Keratinocyte (primary cell): Measurements from ENCODE around the gene BHMT2. TPM values are rescaled to one million over a fixed set of nuclear protein-coding genes. Genes with fewer than 3 reads are reported as not detected.

Experiments used
- DNase-seq: peaks from one replicate; pipeline ENCODE4 v3.0.0-alpha.2; 2011; ENCODE audit warnings: low read depth, missing footprints, low spot score
- FAIRE-seq: peaks from 2 replicates; lab custom pipeline; 2011; peaks lifted over from hg19 to GRCh38; lab: Jason Lieb, UNC
- H2AFZ ChIP-seq: 2 replicates; pipeline ENCODE4 v1.6.0; 2012; ENCODE audit warnings: low read length, control low read depth, inconsistent platforms; ENCODE audit not compliant: control insufficient read depth
- H3K27ac ChIP-seq: 2 replicates; pipeline ENCODE4 v1.5.1; 2011; ENCODE audit warnings: low read length; ENCODE audit not compliant: control insufficient read depth, insufficient read depth
- H3K27me3 ChIP-seq: 3 replicates; pipeline ENCODE4 v1.6.0; 2011; ENCODE audit warnings: low read length; ENCODE audit not compliant: control insufficient read depth, insufficient read depth; ENCODE audit errors: extremely low read depth
- H3K36me3 ChIP-seq, 2 experiments: 2 replicates in 1 of 2; 3 replicates in 1 of 2; pipeline ENCODE4 v1.5.1; 2011; ENCODE audit warnings: low read length in 2 of 2, mild to moderate bottlenecking in 1 of 2; ENCODE audit not compliant: control insufficient read depth in 2 of 2, insufficient read depth in 2 of 2; ENCODE audit errors: extremely low read depth in 1 of 2
- H3K4me1 ChIP-seq: 3 replicates; pipeline ENCODE4 v1.5.1; 2011; ENCODE audit warnings: low read length; ENCODE audit not compliant: control insufficient read depth, insufficient read depth; ENCODE audit errors: extremely low read depth
- H3K4me2 ChIP-seq: 3 replicates; pipeline ENCODE4 v1.6.0; 2011; ENCODE audit warnings: low read depth, low read length; ENCODE audit not compliant: control insufficient read depth, insufficient read depth; ENCODE audit errors: extremely low read depth
- H3K4me3 ChIP-seq, 3 experiments: fragments of 200-600 bp in 1 of 3; sonication (generic) in 1 of 3; 2 replicates in 2 of 3; 3 replicates in 1 of 3; pipeline ENCODE4 v1.5.1; 2011 to 2016; ENCODE audit warnings: low read length in 3 of 3, mild to moderate bottlenecking in 3 of 3, control low read depth in 2 of 3, inconsistent platforms in 1 of 3, low read depth in 1 of 3, mixed read lengths in 1 of 3, mixed run types in 1 of 3, moderate library complexity in 1 of 3; ENCODE audit not compliant: control insufficient read depth in 2 of 3, insufficient read depth in 2 of 3; ENCODE audit errors: extremely low read depth in 1 of 3
- H3K79me2 ChIP-seq: 2 replicates; pipeline ENCODE4 v1.6.0; 2012; ENCODE audit warnings: low read length; ENCODE audit not compliant: control insufficient read depth, insufficient read depth
- H3K9ac ChIP-seq: 3 replicates; pipeline ENCODE4 v1.6.0; 2011; ENCODE audit warnings: low read length; ENCODE audit not compliant: control insufficient read depth, insufficient read depth; ENCODE audit errors: extremely low read depth
- H3K9me1 ChIP-seq: 3 replicates; pipeline ENCODE4 v1.6.0; 2011; ENCODE audit warnings: low read length; ENCODE audit not compliant: control insufficient read depth, insufficient read depth; ENCODE audit errors: extremely low read depth
- H3K9me3 ChIP-seq: 2 replicates; pipeline ENCODE4 v1.5.1; 2012; ENCODE audit warnings: low read depth, low read length; ENCODE audit not compliant: control insufficient read depth
- H4K20me1 ChIP-seq: 3 replicates; pipeline ENCODE4 v1.6.0; 2011; ENCODE audit warnings: low read length; ENCODE audit not compliant: control insufficient read depth, insufficient read depth; ENCODE audit errors: extremely low read depth
- EZH2 ChIP-seq: IDR thresholded peaks from one replicate; pipeline ENCODE4 v1.6.1; 2012; ENCODE audit warnings: inconsistent platforms, mild to moderate bottlenecking, low read length, moderate library complexity
- dilution Hi-C: fragments of 300-500 bp; cut with MboI; formaldehyde crosslinking; loops from one replicate; pipeline ENCODE4 v1.7.0; 2020; ENCODE audit warnings: low sequenced_read_pairs; ENCODE audit not compliant: extremely low pct_ligation_motif_present
- polyA minus RNA-seq, 3 experiments: library from RNA; depleted of rRNA, polyadenylated mRNA; stranded (reverse); fragments of >200 nt; gene quantifications; 1 replicate in 1 of 3; 2 replicates in 1 of 3; 3 replicates in 1 of 3; pipeline ENCODE4 v1.2.3, GENCODE V29; 2011
- polyA plus RNA-seq, 5 experiments: library from polyadenylated mRNA; depleted of rRNA in 3 of 5; stranded (reverse) in 3 of 5; stranded (forward) in 1 of 5; unstranded in 1 of 5; fragments of >200 nt; gene quantifications; 1 replicate in 1 of 5; 2 replicates in 3 of 5; 3 replicates in 1 of 5; pipeline versions ENCODE4 v1.2.1 to v1.2.3, GENCODE V29; 2011 to 2012; ENCODE audit warnings: missing spikeins in 2 of 5, low read depth in 1 of 5, low replicate concordance in 1 of 5
- TF ChIP-seq, protein P1 (sequence below), 3 experiments: IDR thresholded peaks in 1 of 3; conservative IDR thresholded peaks in 1 of 3; optimal IDR thresholded peaks in 1 of 3; 2 replicates in 2 of 3; 3 replicates in 1 of 3; pipeline versions ENCODE3 to v1.5.1; 2011; ENCODE audit warnings: low read length in 3 of 3, mild to moderate bottlenecking in 3 of 3, moderate library complexity in 2 of 3, control low read depth in 1 of 3, inconsistent platforms in 1 of 3; ENCODE audit not compliant: insufficient read depth in 2 of 3; ENCODE audit errors: extremely low read depth in 1 of 3

The BHMT2 gene, protein sequence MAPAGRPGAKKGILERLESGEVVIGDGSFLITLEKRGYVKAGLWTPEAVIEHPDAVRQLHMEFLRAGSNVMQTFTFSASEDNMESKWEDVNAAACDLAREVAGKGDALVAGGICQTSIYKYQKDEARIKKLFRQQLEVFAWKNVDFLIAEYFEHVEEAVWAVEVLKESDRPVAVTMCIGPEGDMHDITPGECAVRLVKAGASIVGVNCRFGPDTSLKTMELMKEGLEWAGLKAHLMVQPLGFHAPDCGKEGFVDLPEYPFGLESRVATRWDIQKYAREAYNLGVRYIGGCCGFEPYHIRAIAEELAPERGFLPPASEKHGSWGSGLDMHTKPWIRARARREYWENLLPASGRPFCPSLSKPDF
- polyA plus RNA-seq = not detected in 3 replicates
- polyA plus RNA-seq (2011; ENCODE audit: low read depth) = not detected
- polyA plus RNA-seq (2011; cell fraction: cytosol; rRNA removed) = not detected in 2 replicates
- polyA plus RNA-seq (2011; cell fraction: nucleus; rRNA removed) = not detected in 2 replicates
- 0.27 TPM in 1 of 2 replicates, not detected in the other for polyA plus RNA-seq (2012; ENCODE audit: low replicate concordance)
- polyA minus RNA-seq = not detected in 3 replicates
- not detected for polyA minus RNA-seq (2011; cell fraction: cytosol; rRNA and poly(A)+ RNA removed)
- polyA minus RNA-seq (2011; cell fraction: nucleus; rRNA and poly(A)+ RNA removed) = not detected in 2 replicates

DNA sequence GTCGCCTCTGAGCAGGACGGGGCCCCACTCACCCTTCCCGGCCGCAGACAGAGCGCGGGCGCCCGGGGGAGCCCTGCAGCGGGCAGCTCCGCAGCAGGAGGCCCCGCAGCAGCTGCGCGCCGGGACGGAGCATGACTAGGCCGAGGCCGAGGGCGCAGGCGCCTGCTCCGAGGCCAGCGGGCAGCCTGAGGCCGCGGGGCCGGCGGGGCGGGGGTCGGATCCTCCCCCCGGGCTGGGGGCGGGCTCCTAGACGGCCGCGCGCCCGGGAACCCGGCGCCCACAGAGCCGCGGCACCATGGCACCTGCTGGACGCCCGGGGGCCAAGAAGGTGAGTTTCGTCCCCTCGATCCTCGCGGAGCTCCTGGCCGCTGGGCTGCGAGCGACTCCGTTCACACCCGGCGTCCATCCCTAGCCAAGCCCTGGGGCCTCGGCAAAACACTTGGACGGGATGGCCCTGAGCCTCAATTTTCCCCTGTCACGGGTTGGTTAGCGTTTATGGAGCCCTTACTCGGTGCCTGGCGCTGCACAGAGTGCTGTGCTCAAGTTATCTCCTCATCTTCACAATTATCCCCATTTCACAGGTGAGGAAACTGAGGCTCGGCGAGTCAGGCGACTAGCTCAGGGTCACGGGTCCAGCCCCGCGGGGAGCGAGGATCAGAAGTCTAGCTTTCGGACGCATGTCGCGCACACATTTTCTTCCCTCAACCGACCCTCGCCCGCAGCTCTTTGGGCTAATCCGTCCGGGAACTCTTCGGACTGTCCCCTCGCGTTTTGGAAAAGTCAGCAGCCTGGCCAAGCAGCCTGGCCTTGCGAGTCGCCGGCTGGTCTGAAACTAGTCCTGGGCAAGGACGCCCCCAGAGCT, at the start of gene BHMT2, which contains the start of gene DMGDH:
TSS of gene BHMT2 (plus strand) at position 280 of the 862 bp plus-strand sequence. CDS start at position 296, 16 bp downstream.
TSS of gene DMGDH (minus strand) at position 187 of the 862 bp plus-strand sequence. CDS start at position 133, 54 bp downstream.
- no peak within 1 kb of the TSS for H3K9ac ChIP-seq
- H3K9me3 ChIP-seq = no peaks in the 10 kb centered on the region
- peaks cover 7% of the 10 kb centered on the region for H3K27me3 ChIP-seq
- H3K4me3 ChIP-seq = no peak within 1 kb of the TSS
- DNase-seq = no peak
- FAIRE-seq = no peak
- H3K9me1 ChIP-seq = no peaks in the 10 kb centered on the region
- H3K27ac ChIP-seq = no peak within 1 kb of the TSS
- no peaks in the 10 kb centered on the region for H3K79me2 ChIP-seq
- no peaks in the 10 kb centered on the region for H4K20me1 ChIP-seq
- no peak within 1 kb of the TSS for H2AFZ ChIP-seq
- no peaks in the 10 kb centered on the region for H3K36me3 ChIP-seq
- H3K4me2 ChIP-seq = peak within 1 kb of the TSS; percentile 48
- dilution Hi-C loops = no loop called here
- TF ChIP-seq EZH2 = no peak
- TF ChIP-seq, protein P1, sequence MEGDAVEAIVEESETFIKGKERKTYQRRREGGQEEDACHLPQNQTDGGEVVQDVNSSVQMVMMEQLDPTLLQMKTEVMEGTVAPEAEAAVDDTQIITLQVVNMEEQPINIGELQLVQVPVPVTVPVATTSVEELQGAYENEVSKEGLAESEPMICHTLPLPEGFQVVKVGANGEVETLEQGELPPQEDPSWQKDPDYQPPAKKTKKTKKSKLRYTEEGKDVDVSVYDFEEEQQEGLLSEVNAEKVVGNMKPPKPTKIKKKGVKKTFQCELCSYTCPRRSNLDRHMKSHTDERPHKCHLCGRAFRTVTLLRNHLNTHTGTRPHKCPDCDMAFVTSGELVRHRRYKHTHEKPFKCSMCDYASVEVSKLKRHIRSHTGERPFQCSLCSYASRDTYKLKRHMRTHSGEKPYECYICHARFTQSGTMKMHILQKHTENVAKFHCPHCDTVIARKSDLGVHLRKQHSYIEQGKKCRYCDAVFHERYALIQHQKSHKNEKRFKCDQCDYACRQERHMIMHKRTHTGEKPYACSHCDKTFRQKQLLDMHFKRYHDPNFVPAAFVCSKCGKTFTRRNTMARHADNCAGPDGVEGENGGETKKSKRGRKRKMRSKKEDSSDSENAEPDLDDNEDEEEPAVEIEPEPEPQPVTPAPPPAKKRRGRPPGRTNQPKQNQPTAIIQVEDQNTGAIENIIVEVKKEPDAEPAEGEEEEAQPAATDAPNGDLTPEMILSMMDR (optimal IDR thresholded peaks at IDR 0.05 in 1 of 3, IDR thresholded peaks at IDR 0.05 in 1 of 3, conservative IDR thresholded peaks at IDR 0.05 in 1 of 3; ENCODE audit: extremely low read depth in 1 of 3, insufficient read depth in 2 of 3, low read length in 3 of 3) = no peak
- H3K4me1 ChIP-seq = no peaks in the 10 kb centered on the region

DNA sequence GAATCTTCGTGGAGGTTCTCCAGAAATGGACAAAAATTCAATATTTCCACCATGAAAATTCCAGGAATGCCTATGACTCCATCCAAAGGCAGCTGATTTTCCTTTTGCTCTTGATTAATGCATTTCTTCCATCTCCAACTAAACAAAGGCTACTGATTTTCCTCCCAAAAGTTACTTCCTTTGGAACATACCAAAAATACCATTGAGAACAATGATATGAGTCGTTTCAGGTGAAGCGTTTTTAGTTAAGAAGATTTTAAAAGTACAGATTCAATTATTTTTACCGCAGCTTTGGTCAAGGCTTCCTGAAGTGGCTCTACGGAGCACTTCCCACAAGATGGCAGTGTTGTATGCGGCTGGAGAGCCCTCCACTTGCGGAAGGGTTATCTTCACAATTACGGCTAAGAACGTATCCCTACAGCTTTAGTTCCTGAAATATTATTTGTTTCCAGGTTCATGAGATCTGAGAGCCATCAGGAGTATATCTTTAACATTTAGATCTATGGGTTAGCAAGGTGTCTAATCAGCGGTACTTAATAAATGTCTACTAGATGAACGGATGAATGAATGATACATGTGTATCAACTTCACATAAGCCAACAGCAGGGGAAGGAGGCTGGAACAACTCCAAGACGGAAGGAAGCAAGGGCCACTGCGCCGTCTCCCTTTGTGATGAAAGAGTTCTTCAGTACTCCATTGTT, 48.6 kb upstream of the BHMT2 start:
- dilution Hi-C loops = no loop called here
- no peak overlapping the region for H3K27ac ChIP-seq
- no peak overlapping the region for H3K9ac ChIP-seq

More for the DNA sequence above, 48.6 kb upstream of the BHMT2 start:
- Histone ChIP-seq H3K4me3 (no peak overlapping the region), H2AFZ (peak overlapping the region; percentile 38), H3K36me3 (no peaks in the 10 kb centered on the region), H3K4me2 (peak overlapping the region; percentile 55), H3K27me3 (peaks cover 3% of the 10 kb centered on the region), H4K20me1 (no peaks in the 10 kb centered on the region), H3K9me3 (no peaks in the 10 kb centered on the region), H3K79me2 (no peaks in the 10 kb centered on the region), H3K4me1 (peaks cover 4% of the 10 kb centered on the region), H3K9me1 (no peaks in the 10 kb centered on the region)
- DNase-seq (no peak), FAIRE-seq (peak; percentile 84)
- TF ChIP-seq, protein P1 (optimal IDR thresholded peaks at IDR 0.05 in 1 of 3, IDR thresholded peaks at IDR 0.05 in 1 of 3, conservative IDR thresholded peaks at IDR 0.05 in 1 of 3; ENCODE audit: extremely low read depth in 1 of 3, insufficient read depth in 2 of 3, low read length in 3 of 3) = peak; percentile 83 to 84 (median 83)
- TF ChIP-seq EZH2 = no peak
